SK-N-SH (cell line): Measurements from ENCODE around the gene IDUA. TPM values are rescaled to one million over a fixed set of nuclear protein-coding genes. Genes with fewer than 3 reads are reported as not detected.

Experiments
- CTCF ChIA-PET: fragments of 300-600, 350-600 bp; formaldehyde crosslinking; extraction: SDS; loops from one replicate; lab custom pipeline; 2021; lab: Yijun Ruan, JAX
- POLR2A ChIA-PET: fragments of 350-600 bp; sonication (Branson Sonifier 250); formaldehyde crosslinking; extraction: SDS; loops from one replicate; lab custom pipeline; 2020; ENCODE audit warnings: antibody characterized with exemption, inconsistent platforms; lab: Yijun Ruan, JAX
- DNase-seq: peaks from one replicate; pipeline ENCODE4 v3.0.0; 2012
- H2AFZ ChIP-seq: fragments of 200-600 bp; sonication (generic); 2 replicates; pipeline ENCODE4 v1.8.1; 2016; ENCODE audit warnings: antibody characterized with exemption, mild to moderate bottlenecking, low read depth
- H3F3A ChIP-seq: fragments of 200-600 bp; sonication (generic); replicated peaks from 2 replicates; pipeline ENCODE3; 2016; ENCODE audit warnings: antibody characterized with exemption, mild to moderate bottlenecking; ENCODE audit not compliant: insufficient read depth
- H3K27ac ChIP-seq, 2 experiments: fragments of 200-500 bp in 1 of 2; fragments of 200-600 bp in 1 of 2; sonication (Bioruptor generic) in 1 of 2; sonication (generic), shearing (Covaris generic) in 1 of 2; 2 replicates each; pipeline versions ENCODE4 v1.5.1 to v1.6.1; 2014 to 2016; ENCODE audit warnings: low read depth in 2 of 2, inconsistent platforms in 1 of 2, low read length in 1 of 2, mild to moderate bottlenecking in 1 of 2, mixed read lengths in 1 of 2
- H3K27me3 ChIP-seq: fragments of 200-600 bp; sonication (generic), shearing (Covaris generic); 2 replicates; pipeline ENCODE4 v1.6.1; 2016; ENCODE audit warnings: mixed run types; ENCODE audit not compliant: insufficient read depth
- H3K36me3 ChIP-seq, 2 experiments: fragments of 200-500 bp in 1 of 2; fragments of 200-600 bp in 1 of 2; sonication (Bioruptor generic) in 1 of 2; sonication (generic) in 1 of 2; replicated peaks in 1 of 2; 2 replicates each; pipeline versions ENCODE3 to v1.5.1; 2014 to 2016; ENCODE audit warnings: low read length in 1 of 2, mild to moderate bottlenecking in 1 of 2; ENCODE audit not compliant: insufficient read depth in 2 of 2, control insufficient read depth in 1 of 2
- H3K4me1 ChIP-seq, 2 experiments: fragments of 200-500 bp in 1 of 2; fragments of 200-600 bp in 1 of 2; sonication (Bioruptor generic) in 1 of 2; sonication (generic), shearing (Covaris generic) in 1 of 2; 2 replicates each; pipeline versions ENCODE4 v1.5.1 to v1.6.1; 2014 to 2016; ENCODE audit warnings: low read depth in 1 of 2, low read length in 1 of 2, mixed run types in 1 of 2; ENCODE audit not compliant: insufficient read depth in 2 of 2, control insufficient read depth in 1 of 2
- H3K4me2 ChIP-seq: fragments of 200-600 bp; sonication (generic), shearing (Covaris generic); 2 replicates; pipeline ENCODE4 v1.6.1; 2017; ENCODE audit warnings: mixed run types
- H3K4me3 ChIP-seq, 2 experiments: fragments of 200-500 bp in 1 of 2; fragments of 200-600 bp in 1 of 2; sonication (Bioruptor generic) in 1 of 2; sonication (generic), shearing (Covaris generic) in 1 of 2; 2 replicates each; pipeline versions ENCODE4 v1.5.1 to v1.8.1; 2014 to 2016; ENCODE audit warnings: low read depth in 2 of 2, inconsistent platforms in 1 of 2, low read length in 1 of 2, mild to moderate bottlenecking in 1 of 2, mixed read lengths in 1 of 2, moderate library complexity in 1 of 2
- H3K79me2 ChIP-seq: fragments of 200-600 bp; sonication (generic); 2 replicates; pipeline ENCODE4 v1.8.1; 2017; ENCODE audit warnings: mild to moderate bottlenecking; ENCODE audit not compliant: insufficient read depth
- H3K9ac ChIP-seq: fragments of 200-600 bp; sonication (generic); 2 replicates; pipeline ENCODE4 v1.6.1; 2017; ENCODE audit warnings: mixed run types
- H3K9me2 ChIP-seq: fragments of 200-600 bp; sonication (generic); 2 replicates; pipeline ENCODE4 v1.6.1; 2017; ENCODE audit warnings: mixed run types
- H3K9me3 ChIP-seq: fragments of 200-600 bp; sonication (generic); 2 replicates; pipeline ENCODE4 v1.6.1; 2017; ENCODE audit warnings: mixed run types, mild to moderate bottlenecking, moderate library complexity
- H4K20me1 ChIP-seq: fragments of 200-600 bp; sonication (generic); 2 replicates; pipeline ENCODE4 v1.6.1; 2017; ENCODE audit warnings: mild to moderate bottlenecking, mixed run types; ENCODE audit not compliant: insufficient read depth
- CHD2 ChIP-seq: fragments of 150-350 bp; IDR thresholded peaks from 2 replicates; pipeline ENCODE4 v1.6.1; 2018; ENCODE audit warnings: low read length; ENCODE audit not compliant: partially characterized antibody
- ELF1 ChIP-seq: IDR thresholded peaks from 2 replicates; pipeline ENCODE4 v1.4.0; 2012
- FOSL2 ChIP-seq: IDR thresholded peaks from 2 replicates; pipeline ENCODE4 v1.4.0; 2012; ENCODE audit warnings: low read depth, mild to moderate bottlenecking, moderate library complexity, borderline replicate concordance
- FOXJ3 ChIP-seq: sonication (generic); formaldehyde crosslinking; IDR thresholded peaks from 2 replicates; pipeline ENCODE4 v1.5.1; 2020; ENCODE audit warnings: mild to moderate bottlenecking, missing genetic modification reagents
- NRF1 ChIP-seq: IDR thresholded peaks from 2 replicates; pipeline ENCODE4 v1.6.1; 2012; ENCODE audit warnings: low read depth, mild to moderate bottlenecking, low read length
- RCOR1 ChIP-seq: fragments of 150-350 bp; IDR thresholded peaks from 2 replicates; pipeline ENCODE4 v1.6.1; 2017; ENCODE audit warnings: antibody characterized with exemption, low read length
- RFX5 ChIP-seq: IDR thresholded peaks from 2 replicates; pipeline ENCODE4 v1.6.1; 2012; ENCODE audit warnings: mild to moderate bottlenecking, improper control_type of control experiment, low read length
- RXRA ChIP-seq: IDR thresholded peaks from 2 replicates; pipeline ENCODE4 v1.4.0; 2012; ENCODE audit warnings: low read depth, mild to moderate bottlenecking, borderline replicate concordance
- SMC3 ChIP-seq: IDR thresholded peaks from 2 replicates; pipeline ENCODE4 v1.6.1; 2012; ENCODE audit warnings: low read depth, low read length, improper control_type of control experiment
- TEAD4 ChIP-seq: IDR thresholded peaks from 2 replicates; pipeline ENCODE4 v1.4.0; 2012; ENCODE audit warnings: mild to moderate bottlenecking, borderline replicate concordance; ENCODE audit not compliant: insufficient read depth
- YY1 ChIP-seq: IDR thresholded peaks from 2 replicates; pipeline ENCODE4 v1.4.0; 2012; ENCODE audit warnings: low read depth, mild to moderate bottlenecking
- WGBS: methylation state at CpG from one replicate; pipeline ENCODE4 v1.1.6; 2017; ENCODE audit warnings: low lambda C conversion rate; 5-methylcytosine and 5-hydroxymethylcytosine counted together
- polyA plus RNA-seq, 3 experiments: library from polyadenylated mRNA; depleted of rRNA; stranded (reverse); fragments of >200 nt; gene quantifications; 2 replicates each; pipeline ENCODE4 v1.2.3, GENCODE V29; 2012
- TF ChIP-seq, protein P1 (sequence below): IDR thresholded peaks from 2 replicates; pipeline ENCODE4 v1.4.0; 2012; ENCODE audit warnings: low read depth
- TF ChIP-seq, protein P2 (sequence below): fragments of 200-600 bp; sonication (generic); IDR thresholded peaks from 2 replicates; pipeline ENCODE4 v1.6.1; 2017; ENCODE audit warnings: antibody characterized with exemption, mild to moderate bottlenecking, moderate library complexity
- TF ChIP-seq, protein P3 (sequence below): IDR thresholded peaks from 2 replicates; pipeline ENCODE4 v1.4.0; 2012; ENCODE audit warnings: low read depth, borderline replicate concordance

The IDUA gene
- polyA plus RNA-seq, 1 of the 3 experiments (the other 2 are of a cell fraction) = 24.4 TPM

DNA sequence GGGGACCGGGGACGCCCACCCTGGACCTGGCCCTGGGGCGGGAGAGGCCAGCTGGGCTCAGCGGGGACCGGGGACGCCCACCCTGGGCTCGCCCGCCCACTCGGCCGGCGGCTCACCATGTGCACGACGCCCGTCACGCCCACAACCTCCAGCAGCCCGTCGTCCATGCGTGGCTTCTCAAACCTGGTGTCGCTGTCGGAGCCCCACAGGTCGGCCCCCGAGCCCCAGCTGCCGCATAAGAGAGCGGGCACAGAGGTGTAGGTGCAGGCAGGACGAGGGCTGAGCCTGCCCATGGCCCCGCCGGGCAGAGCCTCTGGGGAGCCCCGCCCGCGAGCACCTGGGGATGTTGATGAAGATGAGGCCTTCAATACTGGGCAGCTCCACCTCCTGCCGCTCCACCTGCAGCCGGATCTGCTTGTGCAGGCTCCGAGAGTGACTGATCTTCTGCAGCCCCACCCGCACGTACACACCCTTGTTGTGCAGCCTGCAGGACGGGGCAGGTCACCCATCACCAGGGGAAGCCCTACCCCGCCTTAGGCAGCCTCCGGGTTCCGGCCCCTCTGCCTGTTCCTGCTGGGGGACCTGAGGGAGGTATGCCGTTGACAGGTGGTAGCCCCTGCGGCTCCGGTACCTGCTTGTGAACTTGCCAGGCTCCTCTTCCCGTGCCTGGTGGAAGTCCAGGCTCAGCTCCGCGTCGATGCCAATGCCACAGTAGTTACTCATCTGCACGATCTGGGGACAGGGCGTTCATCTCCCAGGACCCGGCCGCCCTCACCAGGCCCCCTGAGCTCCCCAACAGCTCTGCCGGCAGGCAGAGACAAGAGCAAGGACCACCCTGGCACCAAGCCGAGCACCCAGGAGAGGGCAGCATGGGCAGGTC, 25.3 kb upstream of the IDUA start:
- no peaks in the 10 kb centered on the region for H3F3A ChIP-seq
- ChIA-PET CTCF (interaction anchor here (0.9 to 1.2 kb wide), 3 partner anchors 25 to 219 kb away, joined by 3 read pairs; partner anchors contain the start of gene IDUA), POLR2A (no interaction called here)
- H3K9me3 ChIP-seq = no peaks in the 10 kb centered on the region
- H3K4me2 ChIP-seq = no peak overlapping the region
- H3K27me3 ChIP-seq = no peaks in the 10 kb centered on the region
- peaks cover 0 to 63% of the 10 kb centered on the region in 2 experiments for H3K36me3 ChIP-seq
- WGBS = 93% methylated on average over 10 of the region's 52 CpGs
- H2AFZ ChIP-seq = no peak overlapping the region
- no peak overlapping the region for H3K4me3 ChIP-seq
- no peaks in the 10 kb centered on the region for H3K79me2 ChIP-seq
- no peak for DNase-seq
- H3K9ac ChIP-seq = no peak overlapping the region
- no peaks in the 10 kb centered on the region for H3K9me2 ChIP-seq
- no peaks in the 10 kb centered on the region for H3K4me1 ChIP-seq
- TF ChIP-seq RFX5 (no peak), ELF1 (no peak)
- TF ChIP-seq, protein P1, sequence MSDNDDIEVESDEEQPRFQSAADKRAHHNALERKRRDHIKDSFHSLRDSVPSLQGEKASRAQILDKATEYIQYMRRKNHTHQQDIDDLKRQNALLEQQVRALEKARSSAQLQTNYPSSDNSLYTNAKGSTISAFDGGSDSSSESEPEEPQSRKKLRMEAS = no peak
- TF ChIP-seq, all 33 proteins: peak for 0
- Histone ChIP-seq H3K27ac (no peak overlapping the region), H4K20me1 (no peaks in the 10 kb centered on the region)

DNA sequence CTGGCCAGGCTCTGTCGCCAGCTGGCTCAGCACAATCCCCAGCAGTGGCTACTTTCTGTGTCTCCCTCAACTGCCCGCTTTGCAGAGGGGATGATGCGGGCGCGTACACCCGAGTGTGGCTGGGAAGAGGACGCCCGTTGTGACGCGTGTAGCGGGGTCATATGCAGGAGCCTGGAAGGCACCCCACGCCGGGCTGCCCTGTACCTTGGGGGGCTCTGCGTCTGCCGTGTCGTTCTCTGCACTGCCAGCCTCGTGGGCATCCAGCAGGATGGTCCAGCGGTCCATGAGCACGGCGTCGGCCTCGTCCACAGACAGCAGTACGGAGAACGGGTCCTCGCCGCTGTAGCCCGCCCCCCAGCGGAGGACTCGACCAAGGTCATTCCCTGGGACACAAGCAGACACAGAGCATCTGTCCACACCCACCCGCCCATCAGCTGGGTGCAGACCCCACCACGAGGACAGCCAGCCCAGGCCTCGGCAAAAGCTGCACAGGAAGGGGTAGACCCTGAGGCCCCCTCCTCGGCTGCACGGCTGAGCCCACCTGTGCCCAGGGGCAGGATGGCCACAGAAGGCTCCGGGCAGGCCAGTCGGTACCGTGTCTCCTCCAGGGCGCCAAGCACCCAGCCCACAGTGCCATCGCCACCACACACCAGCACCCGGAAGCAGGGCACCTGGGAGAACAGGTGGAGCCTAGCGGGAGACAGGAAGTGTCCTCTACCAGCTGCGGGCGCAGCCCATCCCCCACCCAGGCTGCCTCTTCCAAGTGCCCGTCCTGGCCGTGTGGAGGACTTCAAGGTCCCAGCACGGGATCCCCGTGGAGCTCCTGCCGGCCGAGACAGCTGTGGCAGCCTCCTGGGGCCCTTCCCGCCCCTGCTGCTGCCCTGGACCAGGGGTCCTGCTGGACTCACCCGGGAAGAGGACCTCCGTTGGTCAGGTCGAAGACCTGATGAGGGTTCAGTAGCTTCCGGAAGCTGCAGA, 24.3 kb upstream of the IDUA start:
- Histone ChIP-seq H3F3A (no peaks in the 10 kb centered on the region), H3K9ac (no peak overlapping the region), H3K9me2 (no peaks in the 10 kb centered on the region), H3K4me3 (no peak overlapping the region), H3K4me1 (no peaks in the 10 kb centered on the region), H3K27me3 (no peaks in the 10 kb centered on the region), H3K9me3 (no peaks in the 10 kb centered on the region), H4K20me1 (no peaks in the 10 kb centered on the region), H2AFZ (no peak overlapping the region), H3K36me3 (peaks cover 0 to 67% of the 10 kb centered on the region in 2 experiments), H3K4me2 (no peak overlapping the region), H3K27ac (no peak overlapping the region), H3K79me2 (no peaks in the 10 kb centered on the region)
- 97% methylated on average over 26 of the region's 54 CpGs for WGBS
- ChIA-PET POLR2A (no interaction called here), CTCF (interaction anchor here (0.9 to 1.2 kb wide), 2 partner anchors 25 to 220 kb away, joined by 3 read pairs; no protein-coding TSS in a partner anchor)
- TF ChIP-seq, protein P2, sequence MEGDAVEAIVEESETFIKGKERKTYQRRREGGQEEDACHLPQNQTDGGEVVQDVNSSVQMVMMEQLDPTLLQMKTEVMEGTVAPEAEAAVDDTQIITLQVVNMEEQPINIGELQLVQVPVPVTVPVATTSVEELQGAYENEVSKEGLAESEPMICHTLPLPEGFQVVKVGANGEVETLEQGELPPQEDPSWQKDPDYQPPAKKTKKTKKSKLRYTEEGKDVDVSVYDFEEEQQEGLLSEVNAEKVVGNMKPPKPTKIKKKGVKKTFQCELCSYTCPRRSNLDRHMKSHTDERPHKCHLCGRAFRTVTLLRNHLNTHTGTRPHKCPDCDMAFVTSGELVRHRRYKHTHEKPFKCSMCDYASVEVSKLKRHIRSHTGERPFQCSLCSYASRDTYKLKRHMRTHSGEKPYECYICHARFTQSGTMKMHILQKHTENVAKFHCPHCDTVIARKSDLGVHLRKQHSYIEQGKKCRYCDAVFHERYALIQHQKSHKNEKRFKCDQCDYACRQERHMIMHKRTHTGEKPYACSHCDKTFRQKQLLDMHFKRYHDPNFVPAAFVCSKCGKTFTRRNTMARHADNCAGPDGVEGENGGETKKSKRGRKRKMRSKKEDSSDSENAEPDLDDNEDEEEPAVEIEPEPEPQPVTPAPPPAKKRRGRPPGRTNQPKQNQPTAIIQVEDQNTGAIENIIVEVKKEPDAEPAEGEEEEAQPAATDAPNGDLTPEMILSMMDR = no peak
- no peak for TF ChIP-seq SMC3
- TF ChIP-seq, protein P3, sequence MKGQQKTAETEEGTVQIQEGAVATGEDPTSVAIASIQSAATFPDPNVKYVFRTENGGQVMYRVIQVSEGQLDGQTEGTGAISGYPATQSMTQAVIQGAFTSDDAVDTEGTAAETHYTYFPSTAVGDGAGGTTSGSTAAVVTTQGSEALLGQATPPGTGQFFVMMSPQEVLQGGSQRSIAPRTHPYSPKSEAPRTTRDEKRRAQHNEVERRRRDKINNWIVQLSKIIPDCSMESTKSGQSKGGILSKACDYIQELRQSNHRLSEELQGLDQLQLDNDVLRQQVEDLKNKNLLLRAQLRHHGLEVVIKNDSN = no peak
- no peak for TF ChIP-seq RXRA
- TF ChIP-seq NRF1 = no peak
- no peak for TF ChIP-seq CHD2
- TF ChIP-seq FOSL2 = no peak
- TF ChIP-seq TEAD4 = no peak
- no peak for TF ChIP-seq YY1
- TF ChIP-seq FOXJ3 (CRISPR knock-in tag) = no peak
- no peak for TF ChIP-seq RCOR1
- DNase-seq = no peak
